ACC112 (cell line): ENCODE measurements around the gene AGT.
"Not testable (repeated sequence)": the region's sequence is repeated elsewhere in the genome, so short reads cannot be mapped to it uniquely, and the experiment has no call there.

Experiments used
- H2AFZ ChIP-seq: fragments of 200-600 bp; sonication (generic); one replicate; pipeline ENCODE4 v1.6.0; 2017; ENCODE audit warnings: antibody characterized with exemption, low read length; ENCODE audit not compliant: unreplicated experiment
- H3K27ac ChIP-seq: fragments of 200-600 bp; sonication (generic); 2 replicates; pipeline ENCODE4 v1.5.1; 2014; ENCODE audit warnings: low read depth, mild to moderate bottlenecking, antibody characterized with exemption, low read length, moderate library complexity
- H3K27me3 ChIP-seq: fragments of 200-600 bp; sonication (generic); 2 replicates; pipeline ENCODE4 v1.6.1; 2014; ENCODE audit warnings: mild to moderate bottlenecking, antibody characterized with exemption, low read length, moderate library complexity, mixed read lengths; ENCODE audit not compliant: insufficient read depth
- H3K36me3 ChIP-seq: fragments of 200-600 bp; sonication (generic); 2 replicates; pipeline ENCODE4 v1.6.1; 2016; ENCODE audit warnings: mild to moderate bottlenecking, antibody characterized with exemption, low read length, moderate library complexity, mixed read lengths; ENCODE audit not compliant: insufficient read depth
- H3K4me1 ChIP-seq: fragments of 200-600 bp; sonication (generic); one replicate; pipeline ENCODE4 v1.6.1; 2016; ENCODE audit warnings: low read length, mixed read lengths; ENCODE audit not compliant: insufficient read depth, unreplicated experiment, control insufficient read depth
- H3K4me3 ChIP-seq: fragments of 200-600 bp; sonication (generic); 2 replicates; pipeline ENCODE4 v1.5.1; 2014; ENCODE audit warnings: mild to moderate bottlenecking, low read depth, low read length
- H3K79me2 ChIP-seq: fragments of 200-600 bp; sonication (generic); one replicate; pipeline ENCODE4 v1.6.0; 2016; ENCODE audit warnings: low read length; ENCODE audit not compliant: control insufficient read depth, unreplicated experiment, insufficient read depth

The AGT gene

DNA sequence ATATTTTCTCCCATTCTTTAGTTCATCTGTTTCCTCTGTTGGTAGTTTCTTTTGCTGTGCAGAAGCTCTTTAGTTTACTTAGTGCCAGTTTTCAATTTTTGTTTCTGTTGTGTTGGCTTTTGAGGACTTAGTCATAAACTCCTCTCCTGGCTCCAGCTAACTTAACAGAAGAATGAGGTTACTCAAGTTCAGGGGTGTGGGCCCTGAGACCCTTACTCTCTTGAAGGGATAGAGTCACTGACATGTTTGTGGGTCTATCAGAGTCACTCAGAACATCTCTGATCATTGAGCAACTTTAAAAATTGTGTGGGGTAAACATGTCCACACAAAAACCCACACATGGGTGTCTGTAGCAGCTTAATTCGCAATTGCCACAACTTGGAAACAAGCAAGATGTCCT is 14.2 kb downstream of the AGT start:
- Histone ChIP-seq H3K27me3 (peaks cover 27% of the 10 kb centered on the region; the same call in 1 of the 2 replicates), H3K4me1 (no peaks in the 10 kb centered on the region), H3K79me2 (no peaks in the 10 kb centered on the region), H3K36me3 (no peaks in the 10 kb centered on the region), H2AFZ (no peak overlapping the region), H3K27ac (no peak overlapping the region), H3K4me3 (no peak overlapping the region)

- not testable (repeated sequence) for H3K4me3 ChIP-seq, H3K36me3 ChIP-seq, H3K4me1 ChIP-seq, H2AFZ ChIP-seq, H3K79me2 ChIP-seq, H3K27ac ChIP-seq
- peaks cover 27% of the 10 kb centered on the region; the same call in 1 of the 2 replicates for H3K27me3 ChIP-seq
Measured at GRCh38 chr1:230698964-230699363, 15.0 kb downstream of the AGT start.

DNA sequence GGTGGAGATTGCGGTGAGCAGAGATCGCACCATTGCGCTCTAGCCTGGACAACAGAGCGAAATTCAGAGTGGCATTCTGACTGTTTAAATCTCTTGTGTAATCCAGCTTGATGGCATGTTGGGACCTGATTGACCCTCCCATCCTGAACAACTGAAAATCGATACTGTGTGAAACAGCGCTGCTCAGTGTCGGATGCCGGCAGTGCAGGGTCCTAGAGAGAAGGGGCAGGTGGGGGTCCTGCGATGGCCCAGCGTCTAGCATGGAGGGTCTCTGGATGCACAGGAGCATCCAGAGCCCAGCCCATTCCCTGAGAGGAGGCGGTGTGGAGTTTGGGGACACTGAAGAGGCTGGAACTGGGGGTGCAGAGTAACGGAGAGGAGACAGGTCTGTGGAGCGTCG is 15.8 kb downstream of the AGT start:
- Histone ChIP-seq H3K79me2 (no peaks in the 10 kb centered on the region), H3K4me3 (no peak overlapping the region), H3K27me3 (peaks cover 27% of the 10 kb centered on the region; the same call in 1 of the 2 replicates), H2AFZ (no peak overlapping the region), H3K36me3 (no peaks in the 10 kb centered on the region), H3K4me1 (no peaks in the 10 kb centered on the region), H3K27ac (no peak overlapping the region)

- Histone ChIP-seq H3K4me1 (no peaks in the 10 kb centered on the region), H3K27ac (no peak overlapping the region), H3K79me2 (no peaks in the 10 kb centered on the region), H3K36me3 (no peaks in the 10 kb centered on the region), H2AFZ (no peak overlapping the region), H3K4me3 (no peak overlapping the region), H3K27me3 (peaks cover 22% of the 10 kb centered on the region; the same call in 1 of the 2 replicates)
Measured at GRCh38 chr1:230696722-230697437, 17.0 kb downstream of the AGT start.

GRCh38 chr1:230696218-230696617 is 17.7 kb downstream of the AGT start:
- Histone ChIP-seq H2AFZ (no peak overlapping the region), H3K4me3 (no peak overlapping the region), H3K79me2 (no peaks in the 10 kb centered on the region), H3K27me3 (peaks cover 15% of the 10 kb centered on the region; the same call in 1 of the 2 replicates), H3K4me1 (no peaks in the 10 kb centered on the region), H3K36me3 (0 out of 2 replicates have a peak, but pooled peaks cover 2% of the 10 kb centered on the region), H3K27ac (no peak overlapping the region)

DNA sequence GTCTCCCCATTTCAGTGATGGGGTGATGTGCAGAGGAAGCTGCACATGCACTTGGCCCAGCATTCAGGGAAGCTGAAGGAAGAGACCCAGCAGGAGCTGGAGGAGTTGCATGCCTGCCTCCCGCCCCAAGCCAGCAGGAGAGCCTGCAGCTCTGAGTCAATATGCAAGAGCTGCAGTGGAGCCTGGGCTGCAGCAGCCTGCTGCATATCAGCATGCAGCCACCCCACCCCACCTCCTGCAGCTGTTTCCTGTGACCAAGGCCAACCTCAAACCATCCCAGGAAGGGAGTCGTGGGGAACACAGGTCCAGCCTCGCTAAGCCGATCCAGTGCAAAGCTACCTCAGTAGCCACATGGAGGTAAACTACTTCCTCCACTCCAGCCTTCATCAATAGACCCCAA is 18.9 kb downstream of the AGT start:
- Histone ChIP-seq H3K4me3 (no peak overlapping the region), H2AFZ (no peak overlapping the region), H3K27me3 (peaks cover 10% of the 10 kb centered on the region; the same call in 1 of the 2 replicates), H3K27ac (no peak overlapping the region), H3K36me3 (0 out of 2 replicates have a peak, but pooled peaks cover 3% of the 10 kb centered on the region), H3K4me1 (no peaks in the 10 kb centered on the region), H3K79me2 (no peaks in the 10 kb centered on the region)

GRCh38 chr1:230694464-230694863 is 19.5 kb downstream of the AGT start:
- Histone ChIP-seq H3K36me3 (0 out of 2 replicates have a peak, but pooled peaks cover 3% of the 10 kb centered on the region), H2AFZ (no peak overlapping the region), H3K27me3 (peaks cover 5% of the 10 kb centered on the region; the same call in 1 of the 2 replicates), H3K4me1 (no peaks in the 10 kb centered on the region), H3K27ac (no peak overlapping the region), H3K79me2 (no peaks in the 10 kb centered on the region), H3K4me3 (no peak overlapping the region)

- no peak overlapping the region for H2AFZ ChIP-seq
- no peak overlapping the region for H3K4me3 ChIP-seq
- 0 out of 2 replicates have a peak, but pooled peaks cover 3% of the 10 kb centered on the region for H3K36me3 ChIP-seq
- no peak overlapping the region for H3K27ac ChIP-seq
- no peaks in the 10 kb centered on the region for H3K4me1 ChIP-seq
- no peaks in the 10 kb centered on the region for H3K79me2 ChIP-seq
- H3K27me3 ChIP-seq, result 0 out of 2 replicates have a peak, but pooled peaks cover 1% of the 10 kb centered on the region
Measured at GRCh38 chr1:230693777-230694176, 20.1 kb downstream of the AGT start.

DNA sequence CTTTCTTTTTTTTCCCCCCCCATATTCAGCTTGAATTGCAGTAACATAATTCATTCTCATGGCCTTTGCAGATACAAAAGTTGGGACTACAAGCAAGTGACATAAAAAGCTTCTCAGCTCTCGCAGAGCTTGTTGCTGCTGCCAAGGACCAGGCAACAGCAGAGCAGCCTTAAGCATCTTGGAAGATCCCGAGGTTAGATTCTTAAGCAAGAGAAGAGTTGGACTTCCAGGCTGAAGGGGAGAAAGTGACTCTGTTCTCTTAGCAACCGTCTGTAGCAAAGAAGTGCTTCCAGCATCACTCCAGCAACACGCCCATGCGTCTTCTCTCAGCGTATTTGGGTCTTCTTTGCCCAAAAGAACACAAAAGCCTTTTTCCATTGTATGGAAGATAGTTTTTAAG is 20.7 kb downstream of the AGT start:
- H3K36me3 ChIP-seq, result 0 out of 2 replicates have a peak, but pooled peaks cover 3% of the 10 kb centered on the region
- no peaks in the 10 kb centered on the region for H3K27me3 ChIP-seq
- no peaks in the 10 kb centered on the region for H3K4me1 ChIP-seq
- no peak overlapping the region for H3K27ac ChIP-seq
- no peak overlapping the region for H3K4me3 ChIP-seq
- no peaks in the 10 kb centered on the region for H3K79me2 ChIP-seq
- no peak overlapping the region for H2AFZ ChIP-seq

DNA sequence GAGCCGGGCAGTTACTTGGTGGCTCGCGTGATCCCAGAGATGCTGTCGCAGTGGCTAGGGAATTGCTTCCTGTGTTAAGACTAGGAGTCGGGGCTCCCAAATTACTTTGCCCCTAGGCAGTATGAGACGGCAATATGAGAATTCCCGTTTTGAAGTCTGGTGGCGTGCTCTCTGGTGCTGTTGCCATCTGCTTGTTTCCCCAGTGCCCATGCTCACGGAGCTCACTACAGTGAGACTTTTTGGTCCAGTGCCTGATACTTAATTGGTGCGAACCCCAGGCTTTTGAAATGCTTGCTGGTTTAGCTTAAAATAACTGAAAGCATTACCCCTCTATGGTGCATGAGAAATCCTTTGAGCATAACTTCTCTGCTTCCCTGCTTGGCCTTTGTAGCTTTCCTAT is 22.3 kb downstream of the AGT start:
- H3K4me1 ChIP-seq, result no peaks in the 10 kb centered on the region
- no peak overlapping the region for H2AFZ ChIP-seq
- H3K36me3 ChIP-seq, result peaks cover 3% of the 10 kb centered on the region; the same call in 1 of the 2 replicates
- no peaks in the 10 kb centered on the region for H3K79me2 ChIP-seq
- no peak overlapping the region for H3K4me3 ChIP-seq
- H3K27ac ChIP-seq, result no peak overlapping the region
- no peaks in the 10 kb centered on the region for H3K27me3 ChIP-seq

- H3K27me3 ChIP-seq, result no peaks in the 10 kb centered on the region
Measured at GRCh38 chr1:230690101-230690500, 23.8 kb downstream of the AGT start.

More at GRCh38 chr1:230690101-230690500, 23.8 kb downstream of the AGT start:
- Histone ChIP-seq H3K36me3 (peaks cover 3% of the 10 kb centered on the region; the same call in 1 of the 2 replicates), H3K4me3 (no peak overlapping the region), H2AFZ (no peak overlapping the region), H3K4me1 (no peaks in the 10 kb centered on the region), H3K79me2 (no peaks in the 10 kb centered on the region), H3K27ac (no peak overlapping the region)
